GM19239 (cell line): ENCODE data around the gene ERCC1.
A peak's percentile ranks its signal among the peaks of the same experiment; 100 is the strongest.

Experiments
- DNase-seq: peaks from one replicate; pipeline ENCODE4 v3.0.0; 2011; ENCODE audit warnings: low spot score; ENCODE audit not compliant: insufficient read length
- FAIRE-seq: peaks from 2 replicates; lab custom pipeline; 2011; peaks lifted over from hg19 to GRCh38; lab: Jason Lieb, UNC

The ERCC1 gene

GRCh38 chr19:45456500-45456815 is 32.7 kb upstream of the ERCC1 start:
- FAIRE-seq (no peak), DNase-seq (no peak)

GRCh38 chr19:45455707-45456499 is 32.2 kb upstream of the ERCC1 start:
- no peak for DNase-seq
- FAIRE-seq, result no peak

DNA sequence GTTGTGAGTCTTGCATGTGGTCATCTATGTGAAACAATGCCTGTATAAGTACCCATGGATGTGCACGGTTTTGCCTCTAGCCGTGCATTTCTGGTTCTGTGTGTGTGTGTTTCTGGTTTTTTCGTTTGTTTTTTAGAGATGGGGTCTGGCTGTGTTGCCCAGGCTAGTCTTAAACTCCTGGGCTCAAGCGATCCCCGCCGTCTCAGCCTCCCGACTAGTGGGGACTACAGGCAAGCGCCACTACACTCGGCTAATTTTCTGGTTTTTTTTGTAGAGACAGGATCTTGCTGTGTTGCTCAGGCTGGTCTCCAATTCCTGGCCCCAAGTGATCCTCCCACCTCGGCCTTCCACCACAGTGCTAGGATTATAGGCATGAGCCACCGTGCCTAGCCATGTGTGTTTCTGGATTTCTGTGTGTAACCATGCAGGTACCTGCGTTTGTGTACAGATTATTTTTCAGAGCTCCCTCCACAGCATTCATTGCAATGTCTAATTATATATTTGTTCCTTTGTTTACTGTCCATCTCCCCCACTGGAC is 28.2 kb upstream of the ERCC1 start:
- DNase-seq (no peak), FAIRE-seq (no peak)

DNA sequence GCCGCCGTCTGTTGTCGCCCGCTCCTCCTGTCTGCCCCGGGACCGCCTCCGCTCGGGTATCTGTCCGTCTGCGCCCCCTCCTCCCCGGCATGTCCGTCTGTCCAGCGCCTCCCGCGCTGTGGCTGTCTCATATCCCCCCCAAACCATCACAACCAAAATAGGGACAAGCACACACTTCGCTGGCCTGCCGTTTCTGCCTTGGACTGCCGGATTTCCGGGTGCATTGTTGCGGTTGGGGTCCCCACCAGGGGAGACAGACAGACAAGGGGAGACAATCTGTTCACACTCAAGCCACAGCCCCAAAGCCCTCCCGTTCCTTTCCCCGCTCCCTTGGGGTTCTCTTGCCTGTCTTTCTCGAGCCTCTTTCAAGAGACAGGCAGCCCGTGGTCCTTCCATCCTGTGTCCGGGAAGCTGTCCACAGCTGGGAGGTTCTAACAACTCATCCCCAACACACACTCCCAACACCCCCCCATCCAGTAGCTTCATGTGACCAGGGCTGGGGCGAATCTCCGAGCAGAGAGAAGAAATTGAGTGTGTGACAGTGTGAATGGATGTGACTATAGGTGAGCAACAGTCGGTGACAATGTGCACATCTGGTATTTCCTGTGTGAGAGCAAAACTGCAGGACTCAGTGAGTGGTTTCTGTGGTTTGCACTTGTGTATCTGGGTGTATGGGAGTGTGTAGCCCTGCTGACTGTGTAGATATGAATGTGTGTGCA is 27.6 kb upstream of the ERCC1 start:
- DNase-seq (no peak), FAIRE-seq (peak; percentile 76)

DNA sequence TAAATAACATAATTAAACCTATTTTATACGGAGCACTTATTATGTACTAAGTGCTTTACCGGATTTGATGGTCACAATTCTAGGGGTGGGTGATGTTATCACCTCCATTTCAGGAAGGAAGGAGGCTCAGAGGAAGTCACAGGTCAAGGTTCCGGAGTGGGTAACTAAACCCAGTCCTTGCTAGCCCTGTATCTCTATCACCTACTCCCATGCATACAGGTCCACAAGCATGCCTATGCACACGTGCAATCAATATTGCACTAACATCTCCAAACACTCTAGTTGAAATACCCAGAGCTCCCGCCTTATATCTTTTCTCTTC is 26.3 kb upstream of the ERCC1 start:
- no peak for DNase-seq
- FAIRE-seq, result no peak

DNA sequence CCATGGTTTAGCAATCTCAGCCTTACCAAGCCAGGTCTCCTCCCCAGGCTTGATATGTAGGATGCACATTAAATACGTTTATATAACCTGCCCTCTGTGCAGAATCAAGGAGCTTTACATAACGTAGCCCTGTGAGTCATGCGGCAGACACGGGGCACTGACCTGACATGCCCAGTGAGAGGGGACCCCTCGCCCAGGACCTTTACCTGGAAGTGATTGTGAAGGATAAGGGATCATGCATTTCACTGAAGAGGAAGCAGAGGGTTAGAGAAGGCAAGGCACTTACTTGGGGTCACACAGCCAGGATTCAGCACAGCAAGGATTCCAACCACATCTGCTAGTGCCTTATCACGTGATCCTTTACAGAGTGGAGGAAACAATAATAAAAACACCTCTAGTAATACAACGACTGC is 25.2 kb upstream of the ERCC1 start:
- no peak for FAIRE-seq
- no peak for DNase-seq

GRCh38 chr19:45448425-45448756 is 24.7 kb upstream of the ERCC1 start:
- DNase-seq, result no peak
- no peak for FAIRE-seq

DNA sequence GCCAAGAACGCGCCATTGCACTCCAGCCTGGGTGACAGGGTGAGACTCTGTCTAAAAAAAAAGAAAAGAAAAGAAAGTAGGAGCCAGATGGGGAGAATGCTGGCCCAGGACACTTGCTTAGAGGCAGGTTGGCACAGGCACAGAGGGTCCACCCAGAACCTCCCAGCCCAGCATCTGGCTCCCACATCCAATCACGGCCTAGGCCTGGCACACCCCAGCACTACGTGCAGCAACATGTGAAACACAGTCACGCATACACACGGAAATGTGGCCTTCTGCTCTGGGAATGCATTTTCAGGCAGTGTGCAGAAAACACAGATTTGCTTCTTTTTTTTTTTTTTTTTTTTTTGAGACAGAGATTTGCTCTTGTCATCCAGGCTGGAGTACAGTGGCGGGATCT is 23.2 kb upstream of the ERCC1 start:
- no peak for DNase-seq
- FAIRE-seq, result no peak

GRCh38 chr19:45446295-45446694 is 22.6 kb upstream of the ERCC1 start:
- FAIRE-seq (peak; percentile 74), DNase-seq (no peak)

GRCh38 chr19:45445139-45445538 is 21.4 kb upstream of the ERCC1 start:
- DNase-seq (no peak), FAIRE-seq (no peak)

DNA sequence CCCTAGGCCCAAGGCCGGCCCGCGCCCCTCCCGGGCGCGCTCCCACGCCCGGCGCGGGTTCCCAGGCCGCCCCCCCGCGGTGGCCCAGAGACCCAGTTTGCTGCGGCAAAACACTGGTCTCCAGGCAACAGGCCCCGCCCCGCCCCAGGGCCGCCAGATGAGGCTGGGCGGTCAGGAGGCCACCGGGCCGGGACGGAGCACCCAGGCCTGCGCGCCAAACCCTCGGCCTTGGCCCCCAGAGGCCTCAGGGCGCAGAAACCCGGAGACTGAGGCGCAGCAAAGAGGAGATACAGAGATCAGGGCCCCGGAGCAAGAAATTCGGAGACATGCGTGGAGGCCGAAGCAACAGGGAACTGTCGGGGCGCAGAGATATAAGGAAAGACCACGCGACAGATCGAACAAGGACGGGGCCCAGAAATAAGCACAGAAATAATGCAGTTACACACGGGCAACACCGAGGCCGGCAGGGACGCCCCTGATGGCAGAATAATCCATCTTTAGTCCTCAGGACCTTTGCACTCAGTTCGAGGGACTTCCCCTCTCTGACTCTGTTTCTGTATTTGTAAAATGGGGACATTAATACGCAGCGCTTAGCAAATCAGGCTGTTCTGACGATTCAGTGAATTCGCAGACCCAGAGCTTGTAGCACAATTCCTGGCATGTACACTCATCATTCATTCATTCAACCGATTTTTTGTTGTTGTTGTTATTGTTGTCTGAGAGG is 20.8 kb upstream of the ERCC1 start:
- DNase-seq, result peak; percentile 85
- peak; percentile 66 for FAIRE-seq

- peak; percentile 42 for FAIRE-seq
- no peak for DNase-seq
These were observed 20.0 kb upstream of the ERCC1 start for GRCh38 chr19:45443462-45444317.

- FAIRE-seq, result no peak
- DNase-seq, result no peak
These were observed 19.2 kb upstream of the ERCC1 start for GRCh38 chr19:45442778-45443461.

DNA sequence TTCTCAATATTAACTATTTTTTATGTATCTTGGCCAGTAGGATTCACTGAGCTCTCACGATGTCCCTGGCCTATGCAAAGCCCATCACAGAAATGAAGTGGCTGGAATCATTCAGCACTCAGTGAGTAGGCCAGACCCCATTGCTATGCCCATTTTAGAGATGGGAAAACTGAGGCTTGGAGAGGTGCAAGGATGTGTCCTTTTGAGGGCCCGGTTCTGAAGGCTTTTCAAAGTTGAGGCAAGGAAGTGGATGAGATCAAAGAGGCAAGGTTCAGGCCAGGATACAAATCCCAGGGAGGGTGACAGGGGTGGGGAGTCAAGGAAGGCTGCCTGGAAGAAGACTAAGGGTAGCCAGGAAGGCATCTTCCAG is 18.7 kb upstream of the ERCC1 start:
- FAIRE-seq, result no peak

GRCh38 chr19:45440873-45441654 is 17.3 kb upstream of the ERCC1 start:
- FAIRE-seq (no peak), DNase-seq (no peak)

More for the DNA sequence above, 18.7 kb upstream of the ERCC1 start:
- no peak for DNase-seq

- no peak for FAIRE-seq
- DNase-seq, result no peak
These were observed 16.5 kb upstream of the ERCC1 start for GRCh38 chr19:45440259-45440638.

- FAIRE-seq (peak; percentile 87), DNase-seq (peak; percentile 83)
These were observed 16.0 kb upstream of the ERCC1 start for GRCh38 chr19:45439569-45440258.

GRCh38 chr19:45439190-45439568 is 15.5 kb upstream of the ERCC1 start:
- FAIRE-seq, result no peak
- DNase-seq, result no peak

DNA sequence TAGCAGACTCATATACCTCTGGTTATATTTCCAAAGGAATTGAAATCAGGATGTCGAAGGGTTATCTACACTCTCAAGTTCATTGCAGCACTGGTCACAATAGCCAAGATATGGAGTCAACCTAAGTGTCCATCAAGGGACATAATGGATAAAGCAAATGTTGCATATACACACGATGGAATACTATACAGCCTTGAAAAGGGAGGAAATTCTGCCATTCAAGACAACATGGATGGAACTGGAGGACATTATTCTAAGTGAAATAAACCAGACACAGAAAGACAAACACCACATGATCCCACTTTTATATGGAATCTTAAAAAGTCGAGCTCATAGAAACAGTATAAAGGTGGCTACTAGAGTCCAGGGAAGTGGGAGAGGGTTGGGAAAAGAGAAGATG is 13.6 kb upstream of the ERCC1 start:
- DNase-seq, result no peak
- FAIRE-seq, result no peak
